OCI-LY7 (cell line): ENCODE data around the gene POMC. TPM values are rescaled to one million over a fixed set of nuclear protein-coding genes. Genes with fewer than 3 reads are reported as not detected.
"Not testable (repeated sequence)": the region's sequence is repeated elsewhere in the genome, so short reads cannot be mapped to it uniquely, and the experiment has no call there.

ENCODE experiments used
- BruUV-seq: library from RNA; stranded (reverse); fragments of 400-500 nt; replicated peaks from 2 replicates; lab custom pipeline; 2021; lab: Mats Ljungman, UMichigan
- CTCF ChIA-PET: fragments of 300-600 bp; sonication (Branson Sonifier 250); formaldehyde crosslinking; loops from one replicate; lab custom pipeline; 2022; ENCODE audit warnings: antibody characterized with exemption; ENCODE audit not compliant: unreplicated experiment; lab: Charles Lee
- POLR2A ChIA-PET: fragments of 300-600 bp; sonication (Branson Sonifier 250); formaldehyde crosslinking; loops from one replicate; lab custom pipeline; 2022; ENCODE audit warnings: antibody characterized with exemption; lab: Charles Lee
- DNase-seq: peaks from one replicate; pipeline ENCODE4 v3.0.0-alpha.2; 2015; ENCODE audit warnings: low spot score
- H2AFZ ChIP-seq: fragments of 200-600 bp; sonication (generic), shearing (Covaris generic); 2 replicates; pipeline ENCODE4 v1.6.1; 2014; ENCODE audit warnings: mild to moderate bottlenecking, antibody characterized with exemption, low read length, moderate library complexity
- H3K27ac ChIP-seq: fragments of 200-600 bp; sonication (generic); 2 replicates; pipeline ENCODE4 v1.5.1; 2014; ENCODE audit warnings: mixed run types, low read depth, mild to moderate bottlenecking, moderate library complexity, low read length, inconsistent platforms; ENCODE audit not compliant: poor library complexity, severe bottlenecking
- H3K36me3 ChIP-seq: fragments of 200-600 bp; sonication (generic); 2 replicates; pipeline ENCODE4 v1.6.1; 2014; ENCODE audit warnings: mild to moderate bottlenecking, antibody characterized with exemption, low read length, moderate library complexity, mixed read lengths; ENCODE audit not compliant: insufficient read depth
- H3K4me1 ChIP-seq: fragments of 200-600 bp; sonication (generic); 2 replicates; pipeline ENCODE4 v1.5.1; 2014; ENCODE audit warnings: mild to moderate bottlenecking, low read length; ENCODE audit not compliant: insufficient read depth, poor library complexity, severe bottlenecking
- H3K4me2 ChIP-seq: fragments of 200-600 bp; sonication (generic); 2 replicates; pipeline ENCODE4 v1.6.1; 2014; ENCODE audit warnings: mild to moderate bottlenecking, low read length
- H3K4me3 ChIP-seq: fragments of 200-600 bp; sonication (generic); 2 replicates; pipeline ENCODE4 v1.5.1; 2014; ENCODE audit warnings: mild to moderate bottlenecking, low read depth, low read length; ENCODE audit not compliant: poor library complexity, severe bottlenecking
- H3K79me2 ChIP-seq: fragments of 200-600 bp; sonication (generic); 2 replicates; pipeline ENCODE4 v1.6.1; 2016; ENCODE audit warnings: low read depth, mild to moderate bottlenecking, low read length, moderate library complexity, mixed read lengths; ENCODE audit not compliant: insufficient read depth
- H3K9me2 ChIP-seq: fragments of 200-600 bp; sonication (generic); 2 replicates; pipeline ENCODE4 v1.6.1; 2016; ENCODE audit warnings: mild to moderate bottlenecking, low read length, mixed read lengths; ENCODE audit not compliant: insufficient read depth
- H3K9me3 ChIP-seq: fragments of 200-600 bp; sonication (generic); 2 replicates; pipeline ENCODE4 v1.6.1; 2014; ENCODE audit warnings: mild to moderate bottlenecking, mixed run types, low read length, mixed read lengths
- H4K20me1 ChIP-seq: fragments of 200-600 bp; sonication (generic); 2 replicates; pipeline ENCODE4 v1.6.1; 2014; ENCODE audit warnings: mild to moderate bottlenecking, antibody characterized with exemption, low read length, moderate library complexity, mixed read lengths; ENCODE audit not compliant: insufficient read depth
- CTCF ChIP-seq: fragments of 200-600 bp; sonication (generic); conservative IDR thresholded peaks from 2 replicates; pipeline ENCODE4 v1.5.1; 2014; ENCODE audit warnings: mild to moderate bottlenecking, antibody characterized with exemption, low read length, moderate library complexity, mixed read lengths
- EZH2phosphoT487 ChIP-seq: fragments of 200-600 bp; sonication (generic); IDR thresholded peaks from 2 replicates; pipeline ENCODE4 v1.6.1; 2018; ENCODE audit warnings: low read depth, borderline replicate concordance, mild to moderate bottlenecking, mixed run types, antibody characterized with exemption, low read length, moderate library complexity, mixed read lengths
- intact Hi-C: fragments of 100-400 bp; cut with micrococcal nuclease; formaldehyde crosslinking; loops from one replicate; pipeline ENCODE4 v1.10.0; 2022; ENCODE audit not compliant: unreplicated experiment
- total RNA-seq, 2 experiments: library from RNA; depleted of rRNA in 1 of 2; stranded (reverse); fragments of >200 nt in 1 of 2; shearing (Covaris generic) in 1 of 2; gene quantifications; 2 replicates each; pipeline ENCODE4 v1.2.3, GENCODE V29; 2014 to 2022

Gene POMC
- total RNA-seq, 2 experiments from 2014 or later: not detected

- no peaks in the 10 kb centered on the region for H4K20me1 ChIP-seq
- no peak for DNase-seq
- H3K4me2 ChIP-seq: no peak overlapping the region
- H3K4me3 ChIP-seq: no peak overlapping the region
- intact Hi-C loops: no loop called here
- ChIA-PET CTCF (no interaction called here), POLR2A (no interaction called here)
- TF ChIP-seq CTCF (no peak), EZH2phosphoT487 (no peak)
- H3K27ac ChIP-seq: no peak overlapping the region
- no peaks in the 10 kb centered on the region for H3K79me2 ChIP-seq
- H3K4me1 ChIP-seq: no peaks in the 10 kb centered on the region
- H3K36me3 ChIP-seq: no peaks in the 10 kb centered on the region
- no peaks in the 10 kb centered on the region for H3K9me2 ChIP-seq
- no peak overlapping the region for H2AFZ ChIP-seq
- BruUV-seq: no TSS peak
- H3K9me3 ChIP-seq: no peaks in the 10 kb centered on the region
Measured at GRCh38 chr2:25141120-25141519, 27.3 kb downstream of the POMC start.

- POLR2A ChIA-PET, H3K4me1 ChIP-seq, BruUV-seq, CTCF ChIA-PET, H2AFZ ChIP-seq, H3K79me2 ChIP-seq, DNase-seq, intact Hi-C loops, H3K36me3 ChIP-seq, H3K4me3 ChIP-seq, H4K20me1 ChIP-seq, H3K27ac ChIP-seq, H3K9me2 ChIP-seq, H3K9me3 ChIP-seq, H3K4me2 ChIP-seq: not testable (repeated sequence)
Measured at GRCh38 chr2:25140535-25140934, 27.8 kb downstream of the POMC start.

GRCh38 chr2:25132693-25133092 lies 35.7 kb downstream of the POMC start:
- Histone ChIP-seq H3K4me1 (peaks cover 3% of the 10 kb centered on the region), H3K4me3 (no peak overlapping the region), H3K36me3 (no peaks in the 10 kb centered on the region), H3K9me2 (no peaks in the 10 kb centered on the region), H3K79me2 (no peaks in the 10 kb centered on the region), H3K4me2 (no peak overlapping the region), H3K27ac (no peak overlapping the region), H2AFZ (no peak overlapping the region), H4K20me1 (no peaks in the 10 kb centered on the region), H3K9me3 (no peaks in the 10 kb centered on the region)
- no peak for DNase-seq
- ChIA-PET POLR2A (no interaction called here), CTCF (no interaction called here)
- intact Hi-C loops: no loop called here
- BruUV-seq: no TSS peak
- no peak for TF ChIP-seq CTCF
- no peak for TF ChIP-seq EZH2phosphoT487
